AG04450 (cell line): ENCODE data around the gene METTL27. TPM values are rescaled to one million over a fixed set of nuclear protein-coding genes. Genes with fewer than 3 reads are reported as not detected.
"Not testable (repeated sequence)": the region's sequence is repeated elsewhere in the genome, so short reads cannot be mapped to it uniquely, and the experiment has no call there.

ENCODE experiments used
- CTCF ChIA-PET: fragments of 300-600, 350-600 bp; formaldehyde crosslinking; extraction: SDS; loops from one replicate; lab custom pipeline; 2022; ENCODE audit warnings: antibody characterized with exemption, inconsistent platforms; lab: Charles Lee
- POLR2A ChIA-PET: fragments of 350-600 bp; formaldehyde crosslinking; extraction: SDS; loops from one replicate; lab custom pipeline; 2021; ENCODE audit warnings: antibody characterized with exemption, inconsistent platforms; lab: Yijun Ruan, JAX
- DNase-seq: peaks from one replicate; pipeline ENCODE4 v3.0.0-alpha.2; 2011; ENCODE audit warnings: low read depth, low spot score
- H3K27ac ChIP-seq: one replicate; pipeline ENCODE4 v1.5.1; 2012; ENCODE audit warnings: low read depth, low read length, control low read depth
- H3K27me3 ChIP-seq: one replicate; pipeline ENCODE4 v1.6.0; 2012; ENCODE audit warnings: low read length; ENCODE audit not compliant: control insufficient read depth, insufficient read depth
- H3K4me3 ChIP-seq: 2 replicates; pipeline ENCODE4 v1.5.1; 2011; ENCODE audit warnings: mild to moderate bottlenecking, low read depth, low read length, control low read depth
- H3K9me3 ChIP-seq: 2 replicates; pipeline ENCODE4 v1.5.1; 2012; ENCODE audit warnings: low read length; ENCODE audit not compliant: control insufficient read depth, insufficient read depth
- polyA plus RNA-seq: library from polyadenylated mRNA; depleted of rRNA; stranded (reverse); fragments of >200 nt; gene quantifications from 2 replicates; pipeline ENCODE4 v1.2.3, GENCODE V29; 2011
- TF ChIP-seq, protein P1 (sequence below): IDR thresholded peaks from 2 replicates; pipeline ENCODE4 v1.5.1; 2011; ENCODE audit warnings: low read depth, low read length, control low read depth, inconsistent platforms

METTL27 gene
- polyA plus RNA-seq, 1 experiment = 2.6 TPM

DNA sequence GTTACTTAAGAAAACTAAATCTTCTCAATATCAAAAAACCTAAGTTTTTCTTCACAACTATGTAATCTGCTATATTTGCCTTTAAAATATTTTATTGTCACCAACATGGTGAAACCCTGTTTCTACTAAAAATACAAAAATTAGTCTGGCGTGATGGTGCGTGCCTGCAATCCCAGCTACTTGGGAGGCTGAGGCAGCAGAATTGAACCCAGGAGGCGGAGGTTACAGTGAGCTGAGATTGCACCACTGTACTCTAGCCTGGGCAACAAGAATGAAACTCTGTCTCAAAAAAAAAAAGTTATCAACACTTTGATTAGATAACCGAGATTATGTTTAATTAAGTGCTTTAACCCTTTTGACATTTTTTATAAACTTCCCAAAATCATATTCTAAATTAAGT, 39.9 kb downstream of the METTL27 start:
- POLR2A ChIA-PET = no interaction called here
- Histone ChIP-seq H3K27ac (no peak overlapping the region), H3K9me3 (no peaks in the 10 kb centered on the region; the same call in 1 of the 2 replicates), H3K4me3 (no peak overlapping the region), H3K27me3 (no peaks in the 10 kb centered on the region)
- CTCF ChIA-PET = no interaction called here
- no peak for DNase-seq
- TF ChIP-seq, protein P1, sequence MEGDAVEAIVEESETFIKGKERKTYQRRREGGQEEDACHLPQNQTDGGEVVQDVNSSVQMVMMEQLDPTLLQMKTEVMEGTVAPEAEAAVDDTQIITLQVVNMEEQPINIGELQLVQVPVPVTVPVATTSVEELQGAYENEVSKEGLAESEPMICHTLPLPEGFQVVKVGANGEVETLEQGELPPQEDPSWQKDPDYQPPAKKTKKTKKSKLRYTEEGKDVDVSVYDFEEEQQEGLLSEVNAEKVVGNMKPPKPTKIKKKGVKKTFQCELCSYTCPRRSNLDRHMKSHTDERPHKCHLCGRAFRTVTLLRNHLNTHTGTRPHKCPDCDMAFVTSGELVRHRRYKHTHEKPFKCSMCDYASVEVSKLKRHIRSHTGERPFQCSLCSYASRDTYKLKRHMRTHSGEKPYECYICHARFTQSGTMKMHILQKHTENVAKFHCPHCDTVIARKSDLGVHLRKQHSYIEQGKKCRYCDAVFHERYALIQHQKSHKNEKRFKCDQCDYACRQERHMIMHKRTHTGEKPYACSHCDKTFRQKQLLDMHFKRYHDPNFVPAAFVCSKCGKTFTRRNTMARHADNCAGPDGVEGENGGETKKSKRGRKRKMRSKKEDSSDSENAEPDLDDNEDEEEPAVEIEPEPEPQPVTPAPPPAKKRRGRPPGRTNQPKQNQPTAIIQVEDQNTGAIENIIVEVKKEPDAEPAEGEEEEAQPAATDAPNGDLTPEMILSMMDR = no peak

DNA sequence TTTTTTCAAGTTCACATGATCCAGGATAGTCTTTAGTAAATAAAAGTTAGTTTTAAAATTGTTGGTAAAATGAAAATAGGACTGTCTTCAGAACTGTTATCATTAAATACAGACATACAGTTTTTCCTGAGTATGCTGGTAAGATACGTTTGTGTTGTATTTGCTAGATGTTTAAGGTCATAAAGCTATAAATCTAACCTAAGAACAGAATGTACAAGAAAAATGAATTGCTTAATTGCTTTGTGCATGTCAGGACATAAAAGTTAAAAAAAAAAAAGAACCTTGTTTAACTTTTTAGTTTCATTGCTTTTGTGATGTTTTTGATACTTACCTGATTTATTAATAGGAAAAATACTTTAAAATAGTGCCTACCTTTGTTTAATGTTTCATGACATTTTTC, 40.7 kb downstream of the METTL27 start:
- TF ChIP-seq, protein P1 = no peak
- no peak overlapping the region for H3K27ac ChIP-seq
- H3K9me3 ChIP-seq = no peaks in the 10 kb centered on the region; the same call in 1 of the 2 replicates
- no peak for DNase-seq
- no peak overlapping the region for H3K4me3 ChIP-seq
- ChIA-PET POLR2A (no interaction called here), CTCF (interaction anchor here (0.6 kb wide), 1 partner anchor 266 kb away, joined by 6 read pairs; no protein-coding TSS in a partner anchor)
- no peaks in the 10 kb centered on the region for H3K27me3 ChIP-seq

DNA sequence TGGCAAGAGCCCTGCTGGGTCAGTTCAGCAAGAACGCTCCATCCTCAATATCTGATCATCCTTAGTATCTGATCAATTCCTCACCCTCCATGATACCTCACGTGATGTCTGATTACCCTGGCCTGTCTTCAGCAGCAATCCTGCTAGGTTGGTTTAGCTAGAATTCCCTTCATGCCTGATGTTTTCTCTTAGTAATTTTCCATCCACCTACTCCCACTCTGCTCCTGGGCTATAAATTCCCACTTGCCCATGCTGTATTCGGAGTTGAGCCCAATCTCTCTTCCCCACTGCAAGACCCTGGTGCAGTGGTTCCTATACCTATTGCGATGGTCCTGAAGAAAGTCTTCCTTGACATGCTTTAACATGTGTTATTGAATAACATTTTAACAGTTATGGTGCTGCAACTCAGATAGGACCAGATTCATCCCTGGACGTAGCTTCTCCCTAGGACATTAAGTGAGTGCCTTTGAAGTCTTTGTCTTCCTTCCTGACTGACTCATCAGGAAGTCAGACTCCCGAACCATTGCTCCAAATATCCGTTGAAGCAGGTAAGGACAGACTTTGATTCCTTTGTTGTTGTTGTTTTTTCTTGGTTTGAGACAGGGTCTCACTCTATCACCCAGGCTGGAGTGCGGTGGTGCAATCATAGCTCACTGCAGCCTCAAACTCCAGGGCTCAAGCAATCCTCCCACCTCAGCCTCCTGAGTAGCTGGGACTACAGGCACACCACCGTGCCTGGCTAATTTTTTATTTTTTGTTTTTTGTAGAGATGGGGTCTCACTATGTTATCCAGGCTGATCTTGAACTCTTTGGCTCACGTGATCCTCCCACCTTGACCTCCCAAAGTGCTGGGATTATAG, 42.8 kb downstream of the METTL27 start:
- no peak overlapping the region for H3K27ac ChIP-seq
- ChIA-PET CTCF (no interaction called here), POLR2A (no interaction called here)
- H3K9me3 ChIP-seq = no peaks in the 10 kb centered on the region; the same call in 1 of the 2 replicates
- no peak overlapping the region for H3K4me3 ChIP-seq
- no peak for DNase-seq
- no peaks in the 10 kb centered on the region for H3K27me3 ChIP-seq
- TF ChIP-seq, protein P1 = no peak

DNA sequence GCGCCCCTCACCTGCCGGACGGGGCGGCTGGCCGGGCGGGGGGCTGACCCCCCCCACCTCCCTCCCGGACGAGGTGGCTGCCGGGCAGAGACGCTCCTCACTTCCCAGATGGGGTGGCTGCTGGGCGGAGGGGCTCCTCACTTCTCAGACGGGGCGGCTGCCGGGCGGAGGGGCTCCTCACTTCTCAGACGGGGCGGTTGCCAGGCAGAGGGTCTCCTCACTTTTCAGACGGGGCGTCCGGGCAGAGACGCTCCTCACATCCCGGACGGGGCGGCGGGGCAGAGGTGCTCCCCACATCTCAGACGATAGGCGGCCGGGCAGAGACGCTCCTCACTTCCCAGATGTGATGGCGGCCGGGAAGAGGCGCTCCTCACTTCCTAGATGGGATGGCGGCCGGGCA, 45.1 kb downstream of the METTL27 start:
- H3K27ac ChIP-seq, DNase-seq, H3K4me3 ChIP-seq, CTCF ChIA-PET, POLR2A ChIA-PET, H3K27me3 ChIP-seq, H3K9me3 ChIP-seq: not testable (repeated sequence)

DNA sequence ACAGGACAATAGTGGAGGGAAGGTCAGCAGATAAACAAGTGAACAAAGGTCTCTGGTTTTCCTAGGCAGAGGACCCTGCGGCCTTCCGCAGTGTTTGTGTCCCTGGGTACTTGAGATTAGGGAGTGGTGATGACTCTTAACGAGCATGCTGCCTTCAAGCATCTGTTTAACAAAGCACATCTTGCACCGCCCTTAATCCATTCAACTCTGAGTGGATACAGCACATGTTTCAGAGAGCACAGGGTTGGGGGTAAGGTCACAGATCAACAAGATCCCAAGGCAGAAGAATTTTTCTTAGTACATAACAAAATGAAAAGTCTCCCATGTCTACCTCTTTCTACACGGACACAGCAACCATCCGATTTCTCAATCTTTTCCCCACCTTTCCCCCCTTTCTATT, 45.7 kb downstream of the METTL27 start:
- DNase-seq, POLR2A ChIA-PET, H3K4me3 ChIP-seq, H3K27ac ChIP-seq, CTCF ChIA-PET, H3K27me3 ChIP-seq, H3K9me3 ChIP-seq: not testable (repeated sequence)

DNA sequence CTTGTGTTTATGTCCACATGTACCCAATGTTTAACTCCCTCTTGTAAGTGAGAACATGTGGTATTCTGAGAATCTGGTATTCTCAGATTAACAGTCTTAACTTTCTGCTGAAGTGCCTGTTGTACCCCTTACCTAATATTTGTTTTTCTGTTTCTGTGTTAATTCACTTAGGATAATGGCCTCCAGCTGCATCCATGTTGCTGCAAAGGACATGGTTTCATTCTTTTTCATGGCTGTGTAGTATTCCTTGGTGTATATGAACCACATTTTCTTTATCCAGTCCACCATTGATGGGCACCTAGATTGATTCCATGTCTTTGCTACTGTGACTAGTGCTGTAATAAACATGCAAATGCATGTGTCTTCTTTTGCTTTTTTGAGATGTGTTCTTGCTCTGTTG, 47.1 kb downstream of the METTL27 start:
- POLR2A ChIA-PET, H3K9me3 ChIP-seq, H3K27me3 ChIP-seq, H3K27ac ChIP-seq, H3K4me3 ChIP-seq, DNase-seq: not testable (repeated sequence)
- CTCF ChIA-PET = interaction anchor here (1.0 kb wide), 1 partner anchor 232 kb away, joined by 3 read pairs; no protein-coding TSS in a partner anchor

DNA sequence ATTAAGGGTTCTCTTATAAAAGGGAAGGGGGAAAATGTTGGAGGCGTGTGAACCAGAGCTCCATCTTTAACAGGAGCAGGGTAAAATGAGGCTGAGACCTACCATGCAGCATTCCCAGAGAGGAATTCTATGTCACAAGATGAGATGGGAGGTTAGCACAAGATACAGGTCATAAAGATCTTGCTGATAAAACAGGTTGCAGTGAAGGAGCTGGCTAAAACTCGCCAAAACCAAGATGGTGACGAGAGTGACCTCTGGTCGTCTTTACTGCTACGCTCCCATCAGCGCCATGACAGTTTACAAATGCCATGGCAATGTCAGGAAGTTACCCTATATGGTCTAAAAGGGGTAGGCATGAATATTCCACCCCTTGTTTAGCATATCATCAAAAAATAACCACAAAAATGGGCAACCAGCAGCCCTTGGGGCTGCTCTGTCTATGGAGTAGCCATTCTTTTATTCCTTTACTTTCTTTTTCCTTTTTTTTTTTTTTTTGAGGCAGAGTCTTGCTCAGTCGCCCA, 51.1 kb downstream of the METTL27 start:
- POLR2A ChIA-PET, H3K9me3 ChIP-seq, DNase-seq, CTCF ChIA-PET, H3K4me3 ChIP-seq, H3K27ac ChIP-seq, H3K27me3 ChIP-seq: not testable (repeated sequence)
